ENCODE results near the gene IDH3B.

Gene IDH3B

DNA sequence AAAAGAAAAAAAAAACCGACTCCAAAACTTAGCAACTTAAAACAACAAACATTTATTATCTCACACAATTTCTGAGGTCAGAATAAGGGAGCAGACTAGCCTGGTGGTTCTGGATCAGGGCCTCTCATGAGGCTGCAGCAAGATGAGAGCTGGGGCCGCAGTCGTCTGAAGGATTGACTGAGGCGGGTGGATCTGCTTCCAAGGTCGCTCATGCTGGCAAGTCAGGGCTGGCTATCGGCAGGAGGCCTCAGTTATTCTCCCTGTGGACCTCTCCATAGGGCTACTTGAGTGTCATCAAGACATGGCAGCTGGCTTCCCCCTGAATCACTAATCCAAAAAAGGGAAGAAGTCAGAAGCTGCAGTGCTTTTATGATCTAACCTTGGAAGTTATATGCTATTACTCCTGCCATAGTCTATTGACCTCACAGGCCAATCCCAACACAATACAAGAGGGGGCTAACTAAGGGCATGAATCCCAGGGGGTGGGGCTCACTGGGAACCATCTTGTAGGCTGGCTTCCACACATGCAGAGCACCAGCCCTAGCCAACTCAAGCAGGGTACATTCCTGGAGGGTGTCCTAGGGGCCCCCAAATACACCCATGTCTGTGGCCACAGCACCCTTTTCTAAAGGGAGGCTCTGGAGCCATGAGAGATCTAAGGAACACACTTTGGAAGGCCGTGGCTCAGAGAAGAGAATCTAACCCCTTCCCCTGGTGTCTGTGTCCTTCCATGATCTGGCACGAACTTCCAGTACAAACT, 39.9 kb upstream of the IDH3B start:
- Histone ChIP-seq H3K4me1 (ENCODE audit: control insufficient read depth, insufficient read depth, low read depth, low read length) (peaks cover 3% of the 10 kb centered on the region), H3K4me3 (ENCODE audit: insufficient read depth in 1 of 2, low read depth in 1 of 2, low read length in 2 of 2) (no peak overlapping the region), H3K4ac (ENCODE audit: low read depth in 1 of 2, low read length in 2 of 2) (no peak overlapping the region), H3K9ac (ENCODE audit: low read length) (no peak overlapping the region), H2BK12ac (ENCODE audit: low read length in 2 of 2) (no peak overlapping the region), H3K18ac (ENCODE audit: low read depth in 1 of 2, low read length in 2 of 2) (no peak overlapping the region), H2BK120ac (ENCODE audit: low read depth, low read length) (no peak overlapping the region), H3K4me2 (ENCODE audit: low read length, poor library complexity, severe bottlenecking) (no peak overlapping the region), H3K36me3 (ENCODE audit: control insufficient read depth in 1 of 2, insufficient read depth in 2 of 2, low read depth in 1 of 2, low read length in 2 of 2) (no peaks in the 10 kb centered on the region), H4K91ac (ENCODE audit: low read length) (no peak overlapping the region), H3K27ac (ENCODE audit: low read length, poor library complexity, severe bottlenecking) (no peak overlapping the region), H3K23ac (ENCODE audit: low read length in 2 of 2) (no peak overlapping the region), H2BK15ac (ENCODE audit: low read depth, poor library complexity, severe bottlenecking) (no peak overlapping the region), H2AFZ (ENCODE audit: low read depth, low read length) (no peak overlapping the region), H3K9me3 (ENCODE audit: control insufficient read depth, low read length) (no peaks in the 10 kb centered on the region), H2BK5ac (ENCODE audit: low read depth, low read length, poor library complexity, severe bottlenecking) (no peak overlapping the region), H4K8ac (ENCODE audit: low read length) (no peak overlapping the region), H3K79me1 (replicated peaks; ENCODE audit: low read length, poor library complexity, severe bottlenecking) (no peaks in the 10 kb centered on the region), H3K27me3 (ENCODE audit: control insufficient read depth in 1 of 2, insufficient read depth in 1 of 2, low read length in 2 of 2) (peaks cover 87 to 100% of the 10 kb centered on the region in 2 experiments), H3K14ac (ENCODE audit: low read length in 2 of 2) (no peak overlapping the region), H2AK5ac (ENCODE audit: low read length, severe bottlenecking) (no peak overlapping the region)
- 71% methylated on average over 7 of the region's 8 CpGs for WGBS
- no peak for DNase-seq

DNA sequence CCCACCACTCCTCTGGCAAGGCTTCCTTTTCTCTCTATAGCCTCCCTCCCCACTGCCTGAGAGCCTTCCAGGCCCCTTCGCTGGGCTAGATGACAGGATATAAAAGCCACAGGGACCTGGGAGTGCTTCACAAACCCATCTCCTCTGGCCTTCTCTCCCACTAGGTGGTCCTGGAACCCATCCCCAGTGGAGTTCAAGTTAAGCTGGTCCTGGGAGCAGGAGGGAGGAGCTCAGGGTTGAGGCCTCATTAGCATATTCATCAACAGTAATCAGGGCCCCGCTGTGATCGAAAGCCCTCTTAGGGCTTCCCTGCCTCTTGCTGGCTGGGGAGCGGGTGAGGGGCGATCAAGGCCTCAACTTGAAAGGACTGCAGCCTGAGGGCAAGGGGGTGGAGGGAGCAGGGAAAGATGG, 37.7 kb upstream of the IDH3B start:
- no peaks in the 10 kb centered on the region for H3K36me3 ChIP-seq (ENCODE audit: control insufficient read depth in 1 of 2, insufficient read depth in 2 of 2, low read depth in 1 of 2, low read length in 2 of 2)
- no peak overlapping the region for H3K4ac ChIP-seq (ENCODE audit: low read depth in 1 of 2, low read length in 2 of 2)
- H3K27ac ChIP-seq (ENCODE audit: low read length, poor library complexity, severe bottlenecking), result no peak overlapping the region
- H3K4me2 ChIP-seq (ENCODE audit: low read length, poor library complexity, severe bottlenecking), result no peak overlapping the region
- DNase-seq, result peak; percentile 12
- no peak overlapping the region for H2BK12ac ChIP-seq (ENCODE audit: low read length in 2 of 2)
- H2BK120ac ChIP-seq (ENCODE audit: low read depth, low read length), result no peak overlapping the region
- peak overlapping the region in 1 of 2 experiments; percentile 42 for H3K23ac ChIP-seq (ENCODE audit: low read length in 2 of 2)
- no peak overlapping the region for H2BK15ac ChIP-seq (ENCODE audit: low read depth, poor library complexity, severe bottlenecking)
- no peaks in the 10 kb centered on the region for H3K4me1 ChIP-seq (ENCODE audit: control insufficient read depth, insufficient read depth, low read depth, low read length)
- no peak overlapping the region for H2AK5ac ChIP-seq (ENCODE audit: low read length, severe bottlenecking)
- no peak overlapping the region for H4K8ac ChIP-seq (ENCODE audit: low read length)
- H2BK5ac ChIP-seq (ENCODE audit: low read depth, low read length, poor library complexity, severe bottlenecking), result no peak overlapping the region
- no peak overlapping the region for H4K91ac ChIP-seq (ENCODE audit: low read length)
- H3K14ac ChIP-seq (ENCODE audit: low read length in 2 of 2), result no peak overlapping the region
- no peak overlapping the region for H3K9ac ChIP-seq (ENCODE audit: low read length)
- no peak overlapping the region for H2AFZ ChIP-seq (ENCODE audit: low read depth, low read length)
- no peak overlapping the region for H3K4me3 ChIP-seq (ENCODE audit: insufficient read depth in 1 of 2, low read depth in 1 of 2, low read length in 2 of 2)
- H3K27me3 ChIP-seq (ENCODE audit: control insufficient read depth in 1 of 2, insufficient read depth in 1 of 2, low read length in 2 of 2), result peaks cover 86 to 99% of the 10 kb centered on the region in 2 experiments
- H3K79me1 ChIP-seq (replicated peaks; ENCODE audit: low read length, poor library complexity, severe bottlenecking), result no peaks in the 10 kb centered on the region
- no peaks in the 10 kb centered on the region for H3K9me3 ChIP-seq (ENCODE audit: control insufficient read depth, low read length)
- H3K18ac ChIP-seq (ENCODE audit: low read depth in 1 of 2, low read length in 2 of 2), result no peak overlapping the region
- WGBS, result 18% methylated on average over 5 of the region's 5 CpGs

DNA sequence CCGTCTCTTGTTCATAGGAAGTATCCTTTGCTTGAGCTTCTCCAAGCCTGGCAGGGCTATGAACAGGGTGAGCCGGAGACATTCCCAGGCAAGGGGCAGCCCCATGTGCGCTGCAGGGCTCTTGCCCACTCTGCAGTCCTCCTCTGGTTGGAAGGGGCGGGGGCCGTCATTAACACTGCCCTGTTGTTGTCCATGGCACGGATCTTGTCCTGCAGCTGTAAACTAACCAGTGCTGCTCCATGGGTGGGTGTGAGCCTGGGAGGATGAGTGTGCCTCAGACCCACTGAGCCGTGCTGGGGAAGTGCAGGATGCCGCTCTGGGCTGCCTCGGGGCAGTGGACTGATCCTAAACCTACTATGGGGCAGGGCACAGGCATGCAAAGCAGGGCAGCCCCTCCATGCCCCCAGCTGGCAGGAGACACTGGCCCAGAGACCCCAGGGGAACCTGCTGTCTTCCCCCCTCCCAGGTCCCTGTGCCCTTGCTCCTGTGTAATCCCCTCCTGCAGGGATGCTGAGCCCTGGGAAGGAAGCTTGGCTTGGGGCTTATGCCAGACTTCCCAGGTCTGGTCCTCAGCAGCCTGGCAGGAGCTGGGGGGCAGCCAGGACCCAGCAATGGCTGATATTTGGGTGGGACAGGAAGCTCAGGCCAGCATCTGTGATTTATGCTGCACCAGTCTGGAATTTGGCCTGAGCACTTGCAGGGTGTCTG, 37.1 kb upstream of the IDH3B start:
- Histone ChIP-seq H3K27ac (ENCODE audit: low read length, poor library complexity, severe bottlenecking) (no peak overlapping the region), H3K4me1 (ENCODE audit: control insufficient read depth, insufficient read depth, low read depth, low read length) (no peaks in the 10 kb centered on the region), H2BK120ac (ENCODE audit: low read depth, low read length) (no peak overlapping the region), H2AFZ (ENCODE audit: low read depth, low read length) (no peak overlapping the region), H3K4me2 (ENCODE audit: low read length, poor library complexity, severe bottlenecking) (no peak overlapping the region), H3K9me3 (ENCODE audit: control insufficient read depth, low read length) (no peaks in the 10 kb centered on the region), H2AK5ac (ENCODE audit: low read length, severe bottlenecking) (no peak overlapping the region), H3K14ac (ENCODE audit: low read length in 2 of 2) (no peak overlapping the region), H4K8ac (ENCODE audit: low read length) (no peak overlapping the region), H3K9ac (ENCODE audit: low read length) (no peak overlapping the region), H3K27me3 (ENCODE audit: control insufficient read depth in 1 of 2, insufficient read depth in 1 of 2, low read length in 2 of 2) (peaks cover 85 to 98% of the 10 kb centered on the region in 2 experiments), H2BK15ac (ENCODE audit: low read depth, poor library complexity, severe bottlenecking) (no peak overlapping the region), H3K23ac (ENCODE audit: low read length in 2 of 2) (no peak overlapping the region), H2BK5ac (ENCODE audit: low read depth, low read length, poor library complexity, severe bottlenecking) (no peak overlapping the region), H4K91ac (ENCODE audit: low read length) (no peak overlapping the region), H3K79me1 (replicated peaks; ENCODE audit: low read length, poor library complexity, severe bottlenecking) (no peaks in the 10 kb centered on the region), H2BK12ac (ENCODE audit: low read length in 2 of 2) (no peak overlapping the region), H3K18ac (ENCODE audit: low read depth in 1 of 2, low read length in 2 of 2) (no peak overlapping the region), H3K36me3 (ENCODE audit: control insufficient read depth in 1 of 2, insufficient read depth in 2 of 2, low read depth in 1 of 2, low read length in 2 of 2) (no peaks in the 10 kb centered on the region), H3K4me3 (ENCODE audit: insufficient read depth in 1 of 2, low read depth in 1 of 2, low read length in 2 of 2) (no peak overlapping the region), H3K4ac (ENCODE audit: low read depth in 1 of 2, low read length in 2 of 2) (no peak overlapping the region)
- no peak for DNase-seq
- WGBS, result 11% methylated on average over 9 of the region's 9 CpGs

DNA sequence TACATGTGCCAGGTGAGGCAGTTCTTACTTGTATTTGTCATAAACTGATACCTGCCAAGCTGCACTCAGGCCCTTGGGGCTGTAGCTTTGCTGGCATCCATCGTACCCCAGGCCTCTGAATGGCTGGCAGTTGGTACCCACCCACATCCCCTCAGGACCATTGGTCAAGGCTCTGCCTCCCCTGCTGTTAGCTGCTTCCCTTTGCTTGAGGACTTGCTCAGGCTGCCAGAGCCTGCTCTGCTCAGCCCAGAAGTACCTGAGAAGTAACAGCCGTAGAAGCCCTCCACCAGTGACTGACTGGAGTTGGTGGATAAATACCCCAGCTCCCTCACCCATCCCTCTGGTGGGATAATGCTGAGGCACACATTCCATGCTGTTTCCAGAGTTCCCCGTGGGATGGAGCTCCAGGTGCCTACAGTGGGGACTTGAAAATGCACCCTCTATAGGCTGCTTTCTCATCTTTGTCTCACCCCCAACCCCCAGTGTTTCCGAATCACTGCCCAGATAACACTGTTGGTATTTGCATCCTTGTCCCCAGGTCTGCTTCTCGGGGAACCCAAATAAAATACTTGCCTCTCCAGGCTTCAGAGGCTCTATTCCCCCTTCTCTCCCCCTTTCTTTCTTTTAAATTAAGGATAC, 35.9 kb upstream of the IDH3B start:
- Histone ChIP-seq H3K9me3 (ENCODE audit: control insufficient read depth, low read length) (no peaks in the 10 kb centered on the region), H2AFZ (ENCODE audit: low read depth, low read length) (no peak overlapping the region), H2BK5ac (ENCODE audit: low read depth, low read length, poor library complexity, severe bottlenecking) (no peak overlapping the region), H3K4me3 (ENCODE audit: insufficient read depth in 1 of 2, low read depth in 1 of 2, low read length in 2 of 2) (no peak overlapping the region), H3K4ac (ENCODE audit: low read depth in 1 of 2, low read length in 2 of 2) (no peak overlapping the region), H3K14ac (ENCODE audit: low read length in 2 of 2) (no peak overlapping the region), H2BK12ac (ENCODE audit: low read length in 2 of 2) (no peak overlapping the region), H2BK15ac (ENCODE audit: low read depth, poor library complexity, severe bottlenecking) (no peak overlapping the region), H4K8ac (ENCODE audit: low read length) (no peak overlapping the region), H3K36me3 (ENCODE audit: control insufficient read depth in 1 of 2, insufficient read depth in 2 of 2, low read depth in 1 of 2, low read length in 2 of 2) (no peaks in the 10 kb centered on the region), H3K18ac (ENCODE audit: low read depth in 1 of 2, low read length in 2 of 2) (no peak overlapping the region), H3K27me3 (ENCODE audit: control insufficient read depth in 1 of 2, insufficient read depth in 1 of 2, low read length in 2 of 2) (peaks cover 88 to 98% of the 10 kb centered on the region in 2 experiments), H3K23ac (ENCODE audit: low read length in 2 of 2) (no peak overlapping the region), H3K9ac (ENCODE audit: low read length) (no peak overlapping the region), H3K27ac (ENCODE audit: low read length, poor library complexity, severe bottlenecking) (no peak overlapping the region), H3K79me1 (replicated peaks; ENCODE audit: low read length, poor library complexity, severe bottlenecking) (no peaks in the 10 kb centered on the region), H2AK5ac (ENCODE audit: low read length, severe bottlenecking) (no peak overlapping the region), H3K4me2 (ENCODE audit: low read length, poor library complexity, severe bottlenecking) (no peak overlapping the region), H2BK120ac (ENCODE audit: low read depth, low read length) (no peak overlapping the region), H4K91ac (ENCODE audit: low read length) (no peak overlapping the region), H3K4me1 (ENCODE audit: control insufficient read depth, insufficient read depth, low read depth, low read length) (no peaks in the 10 kb centered on the region)
- 41% methylated on average over 5 of the region's 5 CpGs for WGBS
- no peak for DNase-seq

Data from mesenchymal stem cell (in vitro differentiated cells and primary cell).